BE2C (cell line): ENCODE measurements around the gene FEN1.
A peak's percentile ranks its signal among the peaks of the same experiment; 100 is the strongest.

Experiments used
- DNase-seq: peaks from one replicate; pipeline ENCODE4 v3.0.0-alpha.2; 2020
- H3K27me3 ChIP-seq: fragments of 250-450 bp; sonication (Bioruptor Pico); 2 replicates; pipeline ENCODE4 v1.5.1; 2020; ENCODE audit warnings: mild to moderate bottlenecking
- H3K36me3 ChIP-seq: fragments of 250-450 bp; sonication (Bioruptor Pico); 2 replicates; pipeline ENCODE4 v1.5.1; 2020; ENCODE audit warnings: mild to moderate bottlenecking
- H3K4me1 ChIP-seq: fragments of 250-450 bp; sonication (Bioruptor Pico); 2 replicates; pipeline ENCODE4 v1.5.1; 2020
- H3K4me3 ChIP-seq: 2 replicates; pipeline ENCODE4 v1.5.1; 2011; ENCODE audit warnings: low read depth, low read length
- H3K9me3 ChIP-seq: fragments of 250-450 bp; sonication (Bioruptor Pico); 2 replicates; pipeline ENCODE4 v1.5.1; 2020
- CTCF ChIP-seq: IDR thresholded peaks from 2 replicates; pipeline ENCODE4 v1.5.1; 2012; ENCODE audit warnings: mild to moderate bottlenecking, low read depth, low read length

The FEN1 gene

GRCh38 chr11:61820174-61820573, 27.5 kb downstream of the FEN1 start:
- Histone ChIP-seq H3K36me3 (no peaks in the 10 kb centered on the region), H3K4me1 (no peaks in the 10 kb centered on the region), H3K27me3 (no peaks in the 10 kb centered on the region), H3K4me3 (no peak overlapping the region), H3K9me3 (no peaks in the 10 kb centered on the region)
- no peak for DNase-seq
- TF ChIP-seq CTCF: no peak

GRCh38 chr11:61826930-61827570, 34.3 kb downstream of the FEN1 start:
- Histone ChIP-seq H3K27me3 (no peaks in the 10 kb centered on the region), H3K4me1 (no peaks in the 10 kb centered on the region), H3K36me3 (no peaks in the 10 kb centered on the region), H3K4me3 (peak overlapping the region; percentile 85), H3K9me3 (no peaks in the 10 kb centered on the region)
- TF ChIP-seq CTCF: no peak
- DNase-seq: no peak

DNA sequence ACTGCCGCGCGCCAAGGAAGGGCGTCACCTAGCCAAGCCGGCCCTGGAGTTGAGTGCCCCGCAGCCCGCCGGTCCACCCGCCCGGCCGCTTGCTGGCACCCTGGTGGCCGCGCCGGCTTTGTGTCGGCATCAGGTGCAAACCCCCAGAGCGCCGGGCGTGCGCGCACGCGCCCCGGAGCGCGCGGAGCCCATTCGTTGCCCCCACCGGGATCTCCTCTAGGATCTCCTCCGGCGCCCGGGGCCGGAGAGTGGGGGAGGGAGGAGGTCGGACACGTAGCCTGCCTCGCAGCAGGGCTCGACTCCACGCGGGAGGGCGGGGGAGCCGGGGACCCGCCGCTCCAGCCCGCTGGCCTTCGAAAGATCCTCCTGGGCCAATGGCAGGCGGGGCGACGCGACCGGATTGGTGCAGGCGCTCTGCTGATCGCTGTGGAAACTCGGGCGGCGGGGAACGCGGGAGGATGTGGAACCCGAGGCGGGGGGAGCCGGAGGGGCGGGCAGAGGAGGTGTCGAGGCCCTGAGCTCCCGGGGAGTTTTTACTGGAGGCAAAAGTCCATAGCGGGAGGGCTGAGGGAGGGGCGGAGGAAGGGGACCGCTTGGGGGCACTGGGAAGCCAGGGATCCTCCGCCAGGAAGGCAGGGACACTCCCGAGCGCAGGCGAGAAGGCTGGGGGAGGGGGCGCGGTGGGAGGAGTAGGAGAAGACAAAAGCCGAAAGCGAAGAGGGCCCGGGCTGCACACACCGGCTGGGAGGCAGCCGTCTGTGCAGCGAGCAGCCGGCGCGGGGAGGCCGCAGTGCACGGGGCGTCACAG, 35.1 kb downstream of the FEN1 start, which contains the start of gene FADS2:
Gene FADS2 (plus strand): TSS at position 730 of the 808 bp plus-strand sequence. CDS start 91 bp downstream, outside the sequence.
- Histone ChIP-seq H3K9me3 (no peaks in the 10 kb centered on the region), H3K27me3 (no peaks in the 10 kb centered on the region), H3K36me3 (no peaks in the 10 kb centered on the region), H3K4me3 (peak within 1 kb of the TSS; percentile 85), H3K4me1 (no peaks in the 10 kb centered on the region)
- peak; percentile 93 for DNase-seq
- no peak for TF ChIP-seq CTCF

GRCh38 chr11:61828379-61828628, 35.6 kb downstream of the FEN1 start:
- peak overlapping the region; percentile 85 for H3K4me3 ChIP-seq
- H3K9me3 ChIP-seq: no peaks in the 10 kb centered on the region
- TF ChIP-seq CTCF: no peak
- no peaks in the 10 kb centered on the region for H3K4me1 ChIP-seq
- no peaks in the 10 kb centered on the region for H3K27me3 ChIP-seq
- H3K36me3 ChIP-seq: no peaks in the 10 kb centered on the region
- DNase-seq: no peak

DNA sequence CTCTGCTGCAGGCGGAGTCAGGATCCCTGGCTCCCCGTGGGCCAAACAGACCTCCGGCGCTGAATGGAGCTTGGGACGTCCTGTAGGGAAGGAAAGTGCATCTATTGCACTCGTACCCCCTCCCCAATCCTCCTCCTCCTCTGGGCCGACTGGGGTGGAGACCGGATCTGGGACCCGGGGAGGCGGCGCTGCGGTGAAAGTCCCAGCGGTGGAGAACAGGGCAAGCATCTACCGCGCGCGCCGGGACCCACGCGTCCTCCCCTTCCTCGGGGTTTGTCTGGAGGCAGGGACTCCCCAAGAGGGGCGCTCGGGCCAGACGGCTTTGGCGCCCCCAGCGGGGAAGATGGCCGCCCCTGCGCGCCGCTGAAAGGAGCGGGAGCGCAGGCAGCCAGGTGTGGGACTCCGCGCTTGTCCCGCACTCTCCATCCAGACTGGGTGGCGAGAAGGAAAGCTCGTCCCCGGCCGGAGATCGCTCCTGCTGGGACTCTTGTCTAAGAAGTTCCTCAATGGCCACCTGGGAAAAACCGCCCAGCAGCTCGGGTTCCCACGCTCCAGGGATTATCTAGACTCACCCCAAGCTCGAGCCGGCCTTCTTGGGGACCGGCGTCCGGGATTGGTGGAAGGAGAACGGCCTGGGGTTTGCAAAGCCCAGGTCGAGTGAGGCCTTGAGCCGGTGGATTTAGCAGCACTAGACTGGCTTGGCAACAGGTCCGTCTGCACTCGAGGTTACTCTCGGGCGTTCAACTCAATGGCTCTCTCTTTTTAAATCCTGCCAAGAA, 36.1 kb downstream of the FEN1 start:
- Histone ChIP-seq H3K9me3 (no peaks in the 10 kb centered on the region), H3K4me1 (no peaks in the 10 kb centered on the region), H3K36me3 (no peaks in the 10 kb centered on the region), H3K27me3 (no peaks in the 10 kb centered on the region), H3K4me3 (peak overlapping the region; percentile 85)
- peak; percentile 47 for DNase-seq
- peak; percentile 47 for TF ChIP-seq CTCF

DNA sequence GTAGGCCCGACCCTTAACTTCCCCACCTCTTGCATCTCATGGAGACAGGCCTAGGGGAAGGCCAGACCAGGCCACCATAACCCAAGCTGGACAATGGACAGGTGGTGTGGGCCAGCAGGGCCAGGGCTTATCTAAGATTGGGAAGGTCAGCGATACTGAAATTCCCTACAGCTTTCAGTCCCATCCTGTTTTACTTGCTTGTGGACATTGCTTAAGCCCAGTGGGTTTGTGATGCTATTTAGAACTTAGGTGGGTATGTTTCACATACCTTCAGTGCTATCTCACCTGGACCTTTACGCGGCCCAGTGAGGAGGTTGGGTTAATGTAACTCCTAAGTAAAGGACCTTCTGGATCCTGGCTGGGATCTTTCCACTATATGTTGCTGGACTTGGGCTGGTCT, 37.1 kb downstream of the FEN1 start:
- Histone ChIP-seq H3K4me1 (peaks cover 3% of the 10 kb centered on the region; the same call in 1 of the 2 replicates), H3K4me3 (peak overlapping the region; percentile 85)
- no peak for DNase-seq

More for the DNA sequence above, 37.1 kb downstream of the FEN1 start:
- H3K27me3 ChIP-seq: no peaks in the 10 kb centered on the region
- H3K36me3 ChIP-seq: no peaks in the 10 kb centered on the region
- H3K9me3 ChIP-seq: no peaks in the 10 kb centered on the region
- no peak for TF ChIP-seq CTCF
